IMR-90 (cell line): ENCODE results near the gene ATP12A. TPM values are rescaled to one million over a fixed set of nuclear protein-coding genes. Genes with fewer than 3 reads are reported as not detected.

Experiments
- ATAC-seq: fragments of 200-7000 bp; cut with Tn5 transposase; 2 replicates; pipeline ENCODE4 v1.9.1; 2020; ENCODE audit warnings: low read depth, mild to moderate bottlenecking, moderate library complexity
- Bru-seq: library from RNA; stranded (reverse); fragments of 400-500 nt; gene quantifications from one replicate; lab custom pipeline; 2021; lab: Mats Ljungman, UMichigan
- BruChase-seq, 2 experiments: library from RNA; stranded (reverse); fragments of 400-500 nt; gene quantifications; one replicate each; lab custom pipeline; 2021; lab: Mats Ljungman, UMichigan
- BruUV-seq: library from RNA; stranded (reverse); fragments of 400-500 nt; replicated peaks from 2 replicates; lab custom pipeline; 2021; lab: Mats Ljungman, UMichigan
- CTCF ChIA-PET: fragments of 300-600 bp; formaldehyde crosslinking; extraction: SDS; loops from one replicate; lab custom pipeline; 2021; ENCODE audit warnings: antibody characterized with exemption; lab: Yijun Ruan, JAX
- POLR2A ChIA-PET: fragments of 300-600 bp; sonication (Branson Sonifier 250); formaldehyde crosslinking; loops from one replicate; lab custom pipeline; 2022; ENCODE audit warnings: antibody characterized with exemption; ENCODE audit not compliant: unreplicated experiment; lab: Charles Lee
- DNase-seq: peaks from one replicate; pipeline ENCODE4 v3.0.0; 2013
- H2AFZ ChIP-seq: replicated peaks from 2 replicates; pipeline ENCODE3; 2013; ENCODE audit warnings: low read length, mild to moderate bottlenecking; ENCODE audit not compliant: poor library complexity
- H2AK5ac ChIP-seq: 2 replicates; pipeline ENCODE4 v1.6.1; 2013; ENCODE audit warnings: low read depth, low read length, inconsistent platforms
- H2AK9ac ChIP-seq: replicated peaks from 2 replicates; pipeline ENCODE3; 2013; ENCODE audit warnings: mild to moderate bottlenecking, low read depth, low read length, moderate library complexity; ENCODE audit not compliant: poor library complexity
- H2BK120ac ChIP-seq: 2 replicates; pipeline ENCODE4 v1.6.1; 2013; ENCODE audit warnings: low read depth, low read length, inconsistent platforms
- H2BK15ac ChIP-seq: 3 replicates; pipeline ENCODE4 v1.6.1; 2013; ENCODE audit warnings: low read depth, low read length, inconsistent platforms
- H2BK20ac ChIP-seq: 2 replicates; pipeline ENCODE4 v1.6.1; 2013; ENCODE audit warnings: low read depth, mild to moderate bottlenecking, inconsistent platforms, low read length, moderate library complexity
- H2BK5ac ChIP-seq: 2 replicates; pipeline ENCODE4 v1.6.1; 2013; ENCODE audit warnings: mild to moderate bottlenecking, low read depth, low read length, inconsistent platforms; ENCODE audit not compliant: poor library complexity, severe bottlenecking
- H3K14ac ChIP-seq: replicated peaks from 2 replicates; pipeline ENCODE4 v1.6.1; 2013; ENCODE audit warnings: low read depth, low read length, inconsistent platforms
- H3K18ac ChIP-seq: 2 replicates; pipeline ENCODE4 v1.6.1; 2013; ENCODE audit warnings: low read depth, low read length, control low read depth
- H3K23ac ChIP-seq: 2 replicates; pipeline ENCODE4 v1.6.1; 2013; ENCODE audit warnings: low read depth, low read length, inconsistent platforms
- H3K27ac ChIP-seq: 2 replicates; pipeline ENCODE4 v1.5.1; 2013; ENCODE audit warnings: mild to moderate bottlenecking, control low read depth, low read length; ENCODE audit not compliant: insufficient read depth
- H3K27me3 ChIP-seq: 2 replicates; pipeline ENCODE4 v1.6.1; 2013; ENCODE audit warnings: low read length; ENCODE audit not compliant: control insufficient read depth, insufficient read depth
- H3K36me3 ChIP-seq: 2 replicates; pipeline ENCODE4 v1.6.1; 2013; ENCODE audit warnings: low read length, mixed read lengths; ENCODE audit not compliant: control insufficient read depth, insufficient read depth
- H3K4ac ChIP-seq: 2 replicates; pipeline ENCODE4 v1.6.1; 2013; ENCODE audit warnings: low read depth, low read length, inconsistent platforms
- H3K4me1 ChIP-seq: 2 replicates; pipeline ENCODE4 v1.6.1; 2013; ENCODE audit warnings: low read length, mixed read lengths; ENCODE audit not compliant: control insufficient read depth, insufficient read depth
- H3K4me2 ChIP-seq: 2 replicates; pipeline ENCODE4 v1.6.1; 2013; ENCODE audit warnings: low read depth, mild to moderate bottlenecking, control low read depth, low read length, moderate library complexity
- H3K4me3 ChIP-seq: 2 replicates; pipeline ENCODE4 v1.5.1; 2013; ENCODE audit warnings: low read depth, mild to moderate bottlenecking, control low read depth, low read length, moderate library complexity; ENCODE audit not compliant: insufficient read depth
- H3K56ac ChIP-seq: 2 replicates; pipeline ENCODE4 v1.6.1; 2013; ENCODE audit warnings: low read length, inconsistent platforms; ENCODE audit not compliant: insufficient read depth; ENCODE audit errors: extremely low read depth
- H3K79me1 ChIP-seq, 2 experiments: 2 replicates each; pipeline ENCODE4 v1.6.1; 2013; ENCODE audit warnings: low read length in 2 of 2, inconsistent platforms in 1 of 2, low read depth in 1 of 2
- H3K9ac ChIP-seq: 2 replicates; pipeline ENCODE4 v1.6.1; 2013; ENCODE audit warnings: low read depth, low read length, control low read depth
- H3K9me1 ChIP-seq: 2 replicates; pipeline ENCODE4 v1.6.1; 2013; ENCODE audit warnings: low read length, inconsistent platforms; ENCODE audit not compliant: insufficient read depth
- H3K9me3 ChIP-seq: 2 replicates; pipeline ENCODE4 v1.6.1; 2013; ENCODE audit warnings: low read length; ENCODE audit not compliant: control insufficient read depth, insufficient read depth
- H4K20me1 ChIP-seq: 2 replicates; pipeline ENCODE4 v1.6.1; 2013; ENCODE audit warnings: low read length, inconsistent platforms; ENCODE audit not compliant: insufficient read depth
- H4K5ac ChIP-seq: 2 replicates; pipeline ENCODE4 v1.6.1; 2013; ENCODE audit warnings: mild to moderate bottlenecking, low read depth, low read length, control low read depth
- H4K8ac ChIP-seq, 2 experiments: 2 replicates each; pipeline ENCODE4 v1.6.1; 2013; ENCODE audit warnings: low read depth in 2 of 2, low read length in 2 of 2, control low read depth in 1 of 2, inconsistent platforms in 1 of 2
- H4K91ac ChIP-seq: 2 replicates; pipeline ENCODE4 v1.6.1; 2013; ENCODE audit warnings: low read depth, low read length, inconsistent platforms; ENCODE audit not compliant: insufficient read depth
- BHLHE40 ChIP-seq: fragments of 150-350 bp; IDR thresholded peaks from 2 replicates; pipeline ENCODE4 v1.6.1; 2016; ENCODE audit warnings: mild to moderate bottlenecking, low read depth, low read length
- CEBPB ChIP-seq: IDR thresholded peaks from 2 replicates; pipeline ENCODE4 v1.6.1; 2012; ENCODE audit warnings: low read depth, low read length, improper control_type of control experiment
- FOS ChIP-seq: fragments of 150-350 bp; IDR thresholded peaks from 2 replicates; pipeline ENCODE4 v1.6.1; 2016; ENCODE audit warnings: low read depth, low read length
- MAFK ChIP-seq: IDR thresholded peaks from 2 replicates; pipeline ENCODE4 v1.6.1; 2012; ENCODE audit warnings: low read depth, low read length, improper control_type of control experiment
- MAZ ChIP-seq: IDR thresholded peaks from 2 replicates; pipeline ENCODE4 v1.6.1; 2012; ENCODE audit warnings: low read depth, mild to moderate bottlenecking, low read length, improper control_type of control experiment, moderate library complexity, borderline replicate concordance
- NFE2L2 ChIP-seq: fragments of 150-350 bp; IDR thresholded peaks from 2 replicates; pipeline ENCODE4 v1.6.1; 2016; ENCODE audit warnings: low read depth, mild to moderate bottlenecking, low read length
- POLR2A ChIP-seq: IDR thresholded peaks from 2 replicates; pipeline ENCODE4 v1.6.1; 2012; ENCODE audit warnings: mild to moderate bottlenecking, low read depth, low read length
- RAD21 ChIP-seq: IDR thresholded peaks from 2 replicates; pipeline ENCODE4 v1.6.1; 2012; ENCODE audit warnings: low read length, improper control_type of control experiment
- RCOR1 ChIP-seq: IDR thresholded peaks from 2 replicates; pipeline ENCODE4 v1.6.1; 2012; ENCODE audit warnings: mild to moderate bottlenecking, low read length, improper control_type of control experiment; ENCODE audit not compliant: insufficient replicate concordance
- RFX5 ChIP-seq: IDR thresholded peaks from 2 replicates; pipeline ENCODE4 v1.8.0; 2012; ENCODE audit warnings: low read depth, mild to moderate bottlenecking, low read length, moderate library complexity
- SMC3 ChIP-seq: fragments of 150-350 bp; IDR thresholded peaks from 2 replicates; pipeline ENCODE4 v1.6.1; 2016; ENCODE audit warnings: low read depth, mild to moderate bottlenecking, antibody characterized with exemption, low read length, moderate library complexity
- WGBS, 2 experiments: methylation state at CpG; one replicate each; pipeline versions ENCODE4 v1.1.5 to v1.1.7; 2013; ENCODE audit warnings: missing lambda C conversion rate in 2 of 2; ENCODE audit not compliant: insufficient read length in 1 of 2; ENCODE audit errors: extremely low coverage in 2 of 2; 5-methylcytosine and 5-hydroxymethylcytosine counted together
- dilution Hi-C: fragments of 300-500 bp; cut with HindIII; formaldehyde crosslinking; loops from one replicate; pipeline ENCODE4 v1.14.3; 2018; ENCODE audit warnings: low sequenced_read_pairs; ENCODE audit not compliant: unreplicated experiment
- in situ Hi-C: fragments of 300-500 bp; cut with MboI; formaldehyde crosslinking; loops from 3 replicates; pipeline ENCODE4 v1.14.3; 2019; ENCODE audit warnings: low sequenced_read_pairs, inconsistent platforms, mixed read lengths
- intact Hi-C: fragments of 100-400 bp; cut with micrococcal nuclease; formaldehyde crosslinking; loops from 2 replicates; pipeline ENCODE4 v1.10.0; 2022
- long read RNA-seq: library from polyadenylated mRNA; unstranded; transcript quantifications from one replicate; pipeline ENCODE4 v2.0.0, GENCODE V29; 2021; ENCODE audit not compliant: unreplicated experiment
- polyA plus RNA-seq, 3 experiments: library from polyadenylated mRNA; depleted of rRNA; stranded (reverse); fragments of >200 nt; gene quantifications; 2 replicates each; pipeline ENCODE4 v1.2.3, GENCODE V29; 2012; ENCODE audit warnings: low replicate concordance in 1 of 3
- total RNA-seq: library from RNA; depleted of rRNA; stranded (reverse); fragments of >200 nt; gene quantifications from 2 replicates; pipeline ENCODE4 v1.2.3, GENCODE V29; 2012; rRNA removed
- TF ChIP-seq, protein P1 (sequence below): fragments of 150-350 bp; IDR thresholded peaks from 2 replicates; pipeline ENCODE4 v1.6.1; 2017; ENCODE audit warnings: mild to moderate bottlenecking, antibody characterized with exemption, low read length, low read depth
- TF ChIP-seq, protein P2 (sequence below): conservative IDR thresholded peaks from 2 replicates; pipeline ENCODE4 v1.5.1; 2012; ENCODE audit warnings: mild to moderate bottlenecking, low read depth, low read length, improper control_type of control experiment
- TF ChIP-seq, protein P3 (sequence below): fragments of 150-350 bp; IDR thresholded peaks from 2 replicates; pipeline ENCODE4 v1.6.1; 2016; ENCODE audit warnings: low read depth, mild to moderate bottlenecking, low read length, moderate library complexity, borderline replicate concordance

Gene ATP12A
- total RNA-seq (not detected in 2 replicates), polyA plus RNA-seq (2012; rRNA removed) (not detected in 2 replicates), Bru-seq, nascent RNA (not detected), BruChase-seq, experiment 1, labeled RNA remaining after a 6-hour chase (not detected), BruChase-seq, experiment 2, labeled RNA remaining after a 2-hour chase (not detected)
- not detected in 2 replicates for polyA plus RNA-seq (2012; cell fraction: cytosol; rRNA removed)
- not detected in 2 replicates for polyA plus RNA-seq (2012; cell fraction: nucleus; rRNA removed; ENCODE audit: low replicate concordance)
- long read RNA-seq = 0 reads

DNA sequence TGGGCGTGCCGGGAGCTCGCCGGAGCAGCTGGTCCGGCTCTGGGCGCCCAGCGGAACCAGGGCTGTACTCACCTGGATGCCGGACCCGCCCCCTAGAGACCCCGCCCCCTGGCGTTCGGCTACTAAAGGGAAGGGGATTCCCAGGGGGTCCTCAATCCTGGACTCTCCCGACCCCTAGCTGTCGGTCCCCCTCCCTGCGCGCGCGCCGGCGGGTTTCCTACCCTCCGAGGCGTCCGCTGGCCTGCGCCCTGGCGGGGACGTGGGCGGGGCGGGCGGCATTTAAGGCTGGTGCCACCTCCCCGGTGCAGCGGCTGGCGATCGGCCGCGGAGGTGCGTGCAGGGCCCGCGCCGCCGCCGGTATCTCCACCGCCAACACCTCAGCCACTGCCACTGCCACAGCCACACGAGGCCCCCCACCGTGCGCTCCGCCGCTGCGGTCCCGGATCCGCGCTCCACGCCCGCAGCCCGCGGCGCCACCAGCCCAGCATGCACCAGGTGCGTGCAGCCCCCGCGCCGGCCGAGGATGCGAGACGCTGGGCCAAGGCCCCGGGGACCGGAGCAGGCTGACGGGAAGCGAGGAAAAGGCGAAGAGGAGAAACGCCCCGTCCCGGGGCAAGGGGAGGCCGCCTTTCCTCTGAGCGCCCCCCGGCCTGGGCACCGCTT is at the start of gene ATP12A:
ATP12A (plus strand) TSS at position 151 of the 663 bp plus-strand sequence; CDS start at position 487, 336 bp downstream.
- no peak within 1 kb of the TSS for H3K4me2 ChIP-seq
- no peak for ATAC-seq
- no peak for TF ChIP-seq RFX5
- no peak for TF ChIP-seq MAFK
- no peak for TF ChIP-seq NFE2L2
- TF ChIP-seq RAD21 = no peak
- TF ChIP-seq CEBPB = no peak
- no peak for TF ChIP-seq MAZ
- TF ChIP-seq, protein P1, sequence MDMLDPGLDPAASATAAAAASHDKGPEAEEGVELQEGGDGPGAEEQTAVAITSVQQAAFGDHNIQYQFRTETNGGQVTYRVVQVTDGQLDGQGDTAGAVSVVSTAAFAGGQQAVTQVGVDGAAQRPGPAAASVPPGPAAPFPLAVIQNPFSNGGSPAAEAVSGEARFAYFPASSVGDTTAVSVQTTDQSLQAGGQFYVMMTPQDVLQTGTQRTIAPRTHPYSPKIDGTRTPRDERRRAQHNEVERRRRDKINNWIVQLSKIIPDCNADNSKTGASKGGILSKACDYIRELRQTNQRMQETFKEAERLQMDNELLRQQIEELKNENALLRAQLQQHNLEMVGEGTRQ = no peak
- no peak for TF ChIP-seq BHLHE40
- TF ChIP-seq, protein P2, sequence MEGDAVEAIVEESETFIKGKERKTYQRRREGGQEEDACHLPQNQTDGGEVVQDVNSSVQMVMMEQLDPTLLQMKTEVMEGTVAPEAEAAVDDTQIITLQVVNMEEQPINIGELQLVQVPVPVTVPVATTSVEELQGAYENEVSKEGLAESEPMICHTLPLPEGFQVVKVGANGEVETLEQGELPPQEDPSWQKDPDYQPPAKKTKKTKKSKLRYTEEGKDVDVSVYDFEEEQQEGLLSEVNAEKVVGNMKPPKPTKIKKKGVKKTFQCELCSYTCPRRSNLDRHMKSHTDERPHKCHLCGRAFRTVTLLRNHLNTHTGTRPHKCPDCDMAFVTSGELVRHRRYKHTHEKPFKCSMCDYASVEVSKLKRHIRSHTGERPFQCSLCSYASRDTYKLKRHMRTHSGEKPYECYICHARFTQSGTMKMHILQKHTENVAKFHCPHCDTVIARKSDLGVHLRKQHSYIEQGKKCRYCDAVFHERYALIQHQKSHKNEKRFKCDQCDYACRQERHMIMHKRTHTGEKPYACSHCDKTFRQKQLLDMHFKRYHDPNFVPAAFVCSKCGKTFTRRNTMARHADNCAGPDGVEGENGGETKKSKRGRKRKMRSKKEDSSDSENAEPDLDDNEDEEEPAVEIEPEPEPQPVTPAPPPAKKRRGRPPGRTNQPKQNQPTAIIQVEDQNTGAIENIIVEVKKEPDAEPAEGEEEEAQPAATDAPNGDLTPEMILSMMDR = no peak
- TF ChIP-seq POLR2A = no peak
- TF ChIP-seq, protein P3, sequence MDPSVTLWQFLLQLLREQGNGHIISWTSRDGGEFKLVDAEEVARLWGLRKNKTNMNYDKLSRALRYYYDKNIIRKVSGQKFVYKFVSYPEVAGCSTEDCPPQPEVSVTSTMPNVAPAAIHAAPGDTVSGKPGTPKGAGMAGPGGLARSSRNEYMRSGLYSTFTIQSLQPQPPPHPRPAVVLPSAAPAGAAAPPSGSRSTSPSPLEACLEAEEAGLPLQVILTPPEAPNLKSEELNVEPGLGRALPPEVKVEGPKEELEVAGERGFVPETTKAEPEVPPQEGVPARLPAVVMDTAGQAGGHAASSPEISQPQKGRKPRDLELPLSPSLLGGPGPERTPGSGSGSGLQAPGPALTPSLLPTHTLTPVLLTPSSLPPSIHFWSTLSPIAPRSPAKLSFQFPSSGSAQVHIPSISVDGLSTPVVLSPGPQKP = no peak
- TF ChIP-seq FOS = no peak
- no peak for TF ChIP-seq RCOR1
- TF ChIP-seq SMC3 = no peak

More for the DNA sequence above, at the start of gene ATP12A:
- H3K27me3 ChIP-seq = peaks cover 58% of the 10 kb centered on the region
- in situ Hi-C loops = no loop called here
- CTCF ChIA-PET = interaction anchor here (0.5 kb wide), 1 partner anchor 23 kb away, joined by 3 read pairs; no protein-coding TSS in a partner anchor
- no peak within 1 kb of the TSS for H4K91ac ChIP-seq
- no peak within 1 kb of the TSS for H3K27ac ChIP-seq
- H2BK15ac ChIP-seq = no peak within 1 kb of the TSS
- H3K79me1 ChIP-seq = no peaks in the 10 kb centered on the region
- no peak within 1 kb of the TSS for H2BK120ac ChIP-seq
- H3K9me3 ChIP-seq = no peaks in the 10 kb centered on the region
- H3K4me3 ChIP-seq = no peak within 1 kb of the TSS
- no TSS peak for BruUV-seq
- no peak within 1 kb of the TSS for H3K4ac ChIP-seq
- no peaks in the 10 kb centered on the region; the same call in 1 of the 2 replicates for H3K9me1 ChIP-seq
- H2AFZ ChIP-seq = peak within 1 kb of the TSS; percentile 51
- POLR2A ChIA-PET = no interaction called here
- no peaks in the 10 kb centered on the region for H3K4me1 ChIP-seq
- H4K20me1 ChIP-seq = no peaks in the 10 kb centered on the region
- intact Hi-C loops = no loop called here
- no peak within 1 kb of the TSS for H2BK5ac ChIP-seq
- no peak within 1 kb of the TSS for H3K18ac ChIP-seq
- H3K14ac ChIP-seq = no peak within 1 kb of the TSS
- H3K23ac ChIP-seq = no peak within 1 kb of the TSS
- no peak within 1 kb of the TSS for H4K8ac ChIP-seq
- H3K9ac ChIP-seq = no peak within 1 kb of the TSS
- no peak within 1 kb of the TSS for H2BK20ac ChIP-seq
- dilution Hi-C loops = no loop called here
- no peak within 1 kb of the TSS for H4K5ac ChIP-seq
- H2AK9ac ChIP-seq = no peak within 1 kb of the TSS
- H3K56ac ChIP-seq = no peak within 1 kb of the TSS
- 3% methylated on average over 14 of the region's 75 CpGs; no CpG with 5 or more reads in 1 of the 2 experiments for WGBS, 2 experiments
- no peaks in the 10 kb centered on the region for H3K36me3 ChIP-seq
- no peak within 1 kb of the TSS for H2AK5ac ChIP-seq
- no peak for DNase-seq
